Mesendoderm (in vitro differentiated cells): ENCODE results near the gene GSTM3.
A peak's percentile ranks its signal among the peaks of the same experiment; 100 is the strongest.

Source experiments
- DNase-seq: peaks from one replicate; pipeline ENCODE4 v3.0.0; 2013
- H2AK5ac ChIP-seq: 2 replicates; pipeline ENCODE4 v1.6.1; 2013; ENCODE audit warnings: low read length, inconsistent platforms
- H2BK120ac ChIP-seq: 2 replicates; pipeline ENCODE4 v1.6.1; 2013; ENCODE audit warnings: low read depth, mild to moderate bottlenecking, low read length, moderate library complexity, mixed read lengths
- H2BK15ac ChIP-seq: replicated peaks from 2 replicates; pipeline ENCODE4 v1.6.1; 2013; ENCODE audit warnings: low read depth, mild to moderate bottlenecking, moderate library complexity
- H2BK5ac ChIP-seq: 2 replicates; pipeline ENCODE4 v1.6.1; 2013; ENCODE audit warnings: low read length, inconsistent platforms
- H3K18ac ChIP-seq: 2 replicates; pipeline ENCODE4 v1.6.1; 2013; ENCODE audit warnings: mild to moderate bottlenecking, low read length, mixed read lengths
- H3K23ac ChIP-seq: one replicate; pipeline ENCODE4 v1.6.1; 2013; ENCODE audit warnings: low read length
- H3K27ac ChIP-seq: 2 replicates; pipeline ENCODE4 v1.5.1; 2013; ENCODE audit warnings: low read depth, mild to moderate bottlenecking, inconsistent platforms, low read length, moderate library complexity
- H3K27me3 ChIP-seq: 2 replicates; pipeline ENCODE4 v1.6.1; 2013; ENCODE audit warnings: low read length, control low read depth, mild to moderate bottlenecking, inconsistent platforms; ENCODE audit not compliant: insufficient read depth, poor library complexity
- H3K36me3 ChIP-seq: 2 replicates; pipeline ENCODE4 v1.6.1; 2013; ENCODE audit warnings: low read length, inconsistent platforms; ENCODE audit not compliant: control insufficient read depth, insufficient read depth
- H3K4ac ChIP-seq: one replicate; pipeline ENCODE4 v1.6.1; 2013; ENCODE audit warnings: low read depth, mild to moderate bottlenecking, low read length, moderate library complexity
- H3K4me1 ChIP-seq: 2 replicates; pipeline ENCODE4 v1.6.1; 2013; ENCODE audit warnings: low read depth, low read length, inconsistent platforms; ENCODE audit not compliant: control insufficient read depth
- H3K4me2 ChIP-seq: 2 replicates; pipeline ENCODE4 v1.6.1; 2013; ENCODE audit warnings: low read length
- H3K4me3 ChIP-seq: 2 replicates; pipeline ENCODE4 v1.5.1; 2013; ENCODE audit warnings: mild to moderate bottlenecking, low read length
- H3K56ac ChIP-seq: one replicate; pipeline ENCODE4 v1.6.1; 2013; ENCODE audit warnings: low read length
- H3K79me1 ChIP-seq: 2 replicates; pipeline ENCODE4 v1.6.1; 2013; ENCODE audit warnings: low read length, inconsistent platforms
- H3K79me2 ChIP-seq: 2 replicates; pipeline ENCODE4 v1.6.1; 2013; ENCODE audit warnings: mild to moderate bottlenecking, low read length; ENCODE audit not compliant: control insufficient read depth, insufficient read depth
- H3K9ac ChIP-seq: 2 replicates; pipeline ENCODE4 v1.6.1; 2013; ENCODE audit warnings: low read length, inconsistent platforms
- H4K5ac ChIP-seq: one replicate; pipeline ENCODE4 v1.6.1; 2013; ENCODE audit warnings: low read length
- H4K8ac ChIP-seq: one replicate; pipeline ENCODE4 v1.6.1; 2013; ENCODE audit warnings: low read depth, mild to moderate bottlenecking, control low read depth, low read length, moderate library complexity
- WGBS: extraction: QIAGEN DNeasy Blood & Tissue Kit; methylation state at CpG from one replicate; pipeline ENCODE4 v1.1.7; 2013; ENCODE audit warnings: low lambda C conversion rate, missing lambda C conversion rate; ENCODE audit not compliant: insufficient coverage; ENCODE audit errors: extremely low coverage; 5-methylcytosine and 5-hydroxymethylcytosine counted together

GSTM3 gene

DNA sequence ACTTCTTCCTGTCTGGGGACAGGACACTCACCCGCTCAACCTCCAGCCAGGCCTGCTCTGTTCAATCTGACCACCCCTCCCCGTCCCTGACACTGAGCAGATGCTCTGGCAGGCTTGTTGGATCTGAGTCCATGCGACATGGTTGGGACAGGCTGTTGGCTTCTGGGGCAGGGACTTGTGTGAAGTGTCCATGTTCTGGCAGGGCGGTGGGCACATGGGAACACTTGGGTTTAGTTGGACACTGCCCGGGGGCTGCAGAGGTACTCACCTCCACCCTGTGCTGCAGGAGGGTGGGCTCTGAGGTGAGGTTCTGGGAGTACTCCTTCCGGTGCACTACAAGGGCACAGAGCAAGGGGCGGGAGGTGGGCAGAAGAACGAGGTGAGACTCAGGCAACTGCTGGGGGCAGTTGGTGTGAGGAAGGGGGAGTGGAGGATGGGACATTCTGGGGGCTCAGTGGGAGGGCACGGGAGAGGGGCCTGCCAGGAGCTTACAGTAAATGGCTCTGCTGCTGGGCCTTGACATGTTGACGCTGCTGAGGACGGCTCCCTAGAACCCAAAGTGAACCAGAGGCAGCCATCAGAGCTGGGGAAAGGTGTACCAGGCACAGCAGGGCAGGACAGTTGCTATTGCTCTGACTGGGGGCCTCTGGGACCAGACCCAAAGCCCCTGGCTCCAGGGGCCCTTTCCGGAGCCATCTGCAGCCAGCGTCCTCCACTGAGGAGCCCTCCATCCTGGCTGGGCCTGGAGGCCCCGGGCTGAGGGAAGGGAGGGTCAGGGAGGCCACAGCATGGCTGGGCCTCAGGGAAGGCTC lies 20.6 kb upstream of the GSTM3 start:
- no peak overlapping the region for H3K27ac ChIP-seq
- peak; percentile 18 for DNase-seq

DNA sequence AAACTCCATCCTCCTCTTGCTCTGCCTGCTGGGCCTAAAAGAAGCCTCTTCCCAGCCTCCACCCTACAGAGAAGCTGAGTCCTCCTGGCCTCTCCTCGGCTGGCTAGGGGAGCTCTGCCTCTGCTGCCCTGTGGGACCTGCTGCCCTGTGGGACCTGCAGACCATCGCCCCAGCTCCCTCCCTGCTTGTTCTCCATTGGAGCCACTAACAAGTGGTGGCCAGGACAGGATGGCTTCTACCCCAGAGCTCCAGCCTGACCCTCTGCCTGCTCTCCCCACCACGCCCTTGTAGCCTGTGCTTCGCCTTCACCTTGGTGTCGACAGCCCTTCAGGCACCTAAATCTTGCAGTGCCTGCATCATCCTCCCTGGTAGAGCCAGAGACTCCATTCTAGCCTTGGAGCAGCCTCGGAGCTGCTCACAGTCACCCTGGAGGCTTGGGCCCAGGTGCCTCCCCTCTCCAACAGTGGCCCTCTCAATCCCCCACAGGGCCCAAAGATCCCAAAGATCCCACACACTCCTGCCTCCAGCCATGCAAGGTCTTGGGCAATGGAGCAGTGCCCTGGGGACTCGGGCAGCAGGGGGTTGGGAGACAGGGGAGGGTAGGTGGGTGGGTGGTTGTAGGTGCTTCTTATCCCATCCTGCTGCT lies 19.9 kb upstream of the GSTM3 start:
- no peak overlapping the region for H4K8ac ChIP-seq
- no peak overlapping the region for H2BK5ac ChIP-seq
- H2AK5ac ChIP-seq = no peak overlapping the region
- no peak for DNase-seq
- no peaks in the 10 kb centered on the region for H3K4me1 ChIP-seq
- H3K27me3 ChIP-seq = no peaks in the 10 kb centered on the region
- no peak overlapping the region for H2BK15ac ChIP-seq
- H3K79me2 ChIP-seq = no peaks in the 10 kb centered on the region
- no peak overlapping the region for H3K27ac ChIP-seq
- H3K36me3 ChIP-seq = no peaks in the 10 kb centered on the region
- H3K23ac ChIP-seq = no peak overlapping the region
- no CpG with 5 or more reads among the region's 7 CpGs for WGBS
- no peak overlapping the region for H3K56ac ChIP-seq
- H3K9ac ChIP-seq = no peak overlapping the region
- H3K18ac ChIP-seq = no peak overlapping the region
- no peaks in the 10 kb centered on the region for H3K79me1 ChIP-seq
- no peak overlapping the region for H4K5ac ChIP-seq
- H3K4me2 ChIP-seq = no peak overlapping the region
- H3K4me3 ChIP-seq = no peak overlapping the region
- no peak overlapping the region for H3K4ac ChIP-seq
- no peak overlapping the region for H2BK120ac ChIP-seq

More for the DNA sequence above, 20.6 kb upstream of the GSTM3 start:
- H3K9ac ChIP-seq = no peak overlapping the region
- no peak overlapping the region for H2BK5ac ChIP-seq
- H3K79me1 ChIP-seq = no peaks in the 10 kb centered on the region
- no peaks in the 10 kb centered on the region for H3K27me3 ChIP-seq
- H3K56ac ChIP-seq = no peak overlapping the region
- no peaks in the 10 kb centered on the region for H3K79me2 ChIP-seq
- H2BK120ac ChIP-seq = no peak overlapping the region
- no peak overlapping the region for H3K4ac ChIP-seq
- no peak overlapping the region for H3K4me3 ChIP-seq
- no peaks in the 10 kb centered on the region for H3K4me1 ChIP-seq
- no peak overlapping the region for H3K4me2 ChIP-seq
- no peak overlapping the region for H3K18ac ChIP-seq
- H2BK15ac ChIP-seq = no peak overlapping the region
- no peak overlapping the region for H2AK5ac ChIP-seq
- no peak overlapping the region for H4K5ac ChIP-seq
- H4K8ac ChIP-seq = no peak overlapping the region
- WGBS = no CpG with 5 or more reads among the region's 14 CpGs
- no peaks in the 10 kb centered on the region for H3K36me3 ChIP-seq
- H3K23ac ChIP-seq = no peak overlapping the region

DNA sequence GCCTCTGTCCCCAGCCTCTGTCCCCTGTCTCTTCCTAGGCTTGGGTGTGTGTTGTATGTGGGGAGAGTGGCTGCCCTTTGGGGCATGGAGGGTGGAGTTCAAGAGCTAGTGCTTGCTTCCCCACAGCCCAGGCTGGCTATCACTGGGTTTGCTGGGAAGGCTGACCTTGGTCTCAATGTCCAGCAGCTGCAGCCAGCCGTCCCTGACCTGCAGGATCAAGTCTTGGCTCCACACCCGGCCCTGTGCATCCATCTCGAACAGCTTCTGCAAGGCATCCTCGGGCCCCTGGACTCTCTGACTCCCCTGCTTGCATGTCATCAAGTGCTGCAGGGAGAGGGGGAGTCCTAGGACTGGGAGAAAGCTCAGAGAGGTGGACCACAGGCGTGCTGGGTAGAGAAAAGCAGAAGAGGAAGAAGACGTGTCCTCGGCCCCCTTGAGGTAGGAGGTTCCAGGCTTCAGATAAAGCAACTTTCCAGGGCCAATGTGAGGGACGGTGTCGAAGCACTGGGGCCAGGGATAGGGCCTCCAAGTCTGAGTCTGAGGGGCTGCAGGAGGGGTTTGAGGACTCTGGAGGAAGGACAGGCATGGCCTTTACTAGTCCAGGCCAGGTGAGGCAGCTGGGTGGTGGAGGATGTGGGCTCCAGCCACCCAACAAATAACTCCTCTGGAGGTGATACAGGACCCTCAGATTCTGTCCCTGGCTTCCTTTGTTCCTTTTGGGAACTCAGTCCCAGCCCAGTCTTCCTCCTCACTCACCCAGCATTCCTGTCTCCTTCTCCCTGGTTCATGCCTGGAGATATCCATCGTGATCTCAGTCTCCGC lies 18.9 kb upstream of the GSTM3 start:
- Histone ChIP-seq H3K9ac (no peak overlapping the region), H2BK120ac (no peak overlapping the region), H4K8ac (no peak overlapping the region), H3K79me1 (no peaks in the 10 kb centered on the region), H2BK15ac (no peak overlapping the region), H4K5ac (no peak overlapping the region), H2AK5ac (no peak overlapping the region), H3K27ac (no peak overlapping the region), H3K56ac (no peak overlapping the region), H3K36me3 (no peaks in the 10 kb centered on the region), H3K4me3 (no peak overlapping the region), H3K79me2 (no peaks in the 10 kb centered on the region), H3K4me2 (no peak overlapping the region), H3K23ac (no peak overlapping the region), H2BK5ac (no peak overlapping the region), H3K27me3 (no peaks in the 10 kb centered on the region), H3K4me1 (no peaks in the 10 kb centered on the region), H3K18ac (no peak overlapping the region), H3K4ac (no peak overlapping the region)
- WGBS = no CpG with 5 or more reads among the region's 11 CpGs
- DNase-seq = no peak

DNA sequence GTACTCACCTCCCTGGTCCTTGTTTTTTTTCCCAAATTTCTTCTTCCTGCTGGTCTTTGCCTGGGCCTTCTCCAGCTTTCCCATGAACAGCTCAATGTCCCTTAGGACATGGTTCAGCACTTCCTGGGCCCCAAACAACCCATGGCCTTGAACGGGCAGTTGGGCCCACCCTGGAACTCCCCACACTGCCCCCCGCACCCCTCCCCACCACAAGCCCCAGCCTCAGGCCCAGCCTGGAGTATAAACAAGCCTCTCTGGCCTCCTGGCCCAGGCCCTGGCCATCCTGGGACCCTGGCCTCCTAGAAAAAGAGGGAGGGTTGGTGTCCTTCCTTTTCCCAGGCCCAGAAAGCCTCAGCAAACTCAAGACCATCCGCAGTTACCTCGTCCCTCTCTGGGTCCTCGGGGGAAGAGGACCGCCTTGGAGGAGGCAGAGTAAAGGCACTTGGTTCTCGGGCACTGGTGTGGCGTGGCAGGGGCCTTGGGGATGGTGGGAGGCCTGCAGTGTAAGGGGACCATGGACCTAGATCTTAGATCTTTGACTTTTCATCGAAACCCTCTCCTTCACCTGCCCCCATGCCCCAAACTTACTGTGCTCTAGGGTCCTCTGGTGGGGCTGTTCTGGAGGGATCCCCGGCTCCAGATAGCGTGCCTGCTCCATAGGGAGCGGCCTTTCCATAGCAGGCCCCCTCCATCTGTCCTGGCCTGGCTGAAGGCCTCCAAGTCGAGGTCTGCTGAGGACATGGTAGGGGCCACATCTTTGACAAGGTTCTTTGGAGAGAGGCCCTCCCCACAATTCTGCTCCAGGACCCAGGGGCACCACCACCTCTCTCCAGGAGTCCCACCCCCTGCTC lies 17.3 kb upstream of the GSTM3 start:
- H3K4me3 ChIP-seq = no peak overlapping the region
- no peak overlapping the region for H4K5ac ChIP-seq
- H3K27ac ChIP-seq = no peak overlapping the region
- H3K23ac ChIP-seq = no peak overlapping the region
- H2BK5ac ChIP-seq = no peak overlapping the region
- H3K56ac ChIP-seq = no peak overlapping the region
- no peak overlapping the region for H3K18ac ChIP-seq
- H3K36me3 ChIP-seq = no peaks in the 10 kb centered on the region
- no peak overlapping the region for H3K4me2 ChIP-seq
- no peak for DNase-seq
- no peaks in the 10 kb centered on the region for H3K27me3 ChIP-seq
- no peaks in the 10 kb centered on the region for H3K79me2 ChIP-seq
- H3K4me1 ChIP-seq = no peaks in the 10 kb centered on the region
- H2AK5ac ChIP-seq = no peak overlapping the region
- H3K79me1 ChIP-seq = no peaks in the 10 kb centered on the region
- H2BK15ac ChIP-seq = no peak overlapping the region
- H3K9ac ChIP-seq = no peak overlapping the region
- H4K8ac ChIP-seq = no peak overlapping the region
- H2BK120ac ChIP-seq = no peak overlapping the region
- no CpG with 5 or more reads among the region's 13 CpGs for WGBS
- H3K4ac ChIP-seq = no peak overlapping the region

DNA sequence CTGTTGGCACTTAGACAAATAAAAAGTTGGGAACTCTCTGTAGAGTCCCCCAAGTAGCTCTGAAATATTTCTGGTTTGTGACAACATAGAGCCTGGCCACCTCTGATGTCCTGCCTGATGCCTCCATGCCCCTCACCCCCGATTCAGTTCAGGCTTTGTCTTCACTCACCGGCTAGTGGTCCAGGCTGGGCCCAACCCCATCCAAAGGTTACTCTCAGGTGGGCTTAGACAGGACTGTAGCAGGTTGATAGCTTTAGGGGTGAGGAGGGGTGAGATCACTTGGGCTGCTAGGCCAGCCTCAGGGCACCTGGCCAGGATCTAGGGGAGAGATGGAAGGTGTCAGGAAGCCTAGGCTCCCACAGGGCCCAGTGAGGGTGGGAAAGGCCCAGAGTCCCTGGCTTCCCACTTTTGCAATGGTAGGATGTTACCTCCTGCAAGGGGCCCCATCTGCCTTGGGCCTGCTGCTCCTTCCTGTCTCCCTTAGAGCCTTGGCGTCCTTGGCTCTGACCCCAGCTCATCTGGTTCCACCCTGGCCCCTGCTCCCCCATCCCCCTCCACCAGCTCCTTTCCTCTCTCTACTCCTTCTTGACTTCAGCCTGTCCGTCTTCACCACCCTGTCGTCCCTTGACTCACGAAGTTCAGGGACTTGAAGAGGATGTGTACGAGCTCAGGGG lies 16.1 kb upstream of the GSTM3 start:
- no peak overlapping the region for H3K56ac ChIP-seq
- no peaks in the 10 kb centered on the region for H3K27me3 ChIP-seq
- no peak overlapping the region for H4K8ac ChIP-seq
- H3K27ac ChIP-seq = no peak overlapping the region
- H3K4me3 ChIP-seq = no peak overlapping the region
- no peaks in the 10 kb centered on the region for H3K79me1 ChIP-seq
- no peak overlapping the region for H4K5ac ChIP-seq
- no peak overlapping the region for H3K23ac ChIP-seq
- no peak overlapping the region for H3K18ac ChIP-seq
- H2AK5ac ChIP-seq = no peak overlapping the region
- H3K9ac ChIP-seq = no peak overlapping the region
- H3K4me1 ChIP-seq = no peaks in the 10 kb centered on the region
- no peak overlapping the region for H3K4ac ChIP-seq
- H3K4me2 ChIP-seq = no peak overlapping the region
- DNase-seq = no peak
- no peak overlapping the region for H2BK15ac ChIP-seq
- no CpG with 5 or more reads among the region's 7 CpGs for WGBS
- H3K36me3 ChIP-seq = no peaks in the 10 kb centered on the region
- H3K79me2 ChIP-seq = no peaks in the 10 kb centered on the region
- no peak overlapping the region for H2BK120ac ChIP-seq
- H2BK5ac ChIP-seq = no peak overlapping the region
